AG04450 (cell line): ENCODE data around the gene PCSK6. TPM values are rescaled to one million over a fixed set of nuclear protein-coding genes. Genes with fewer than 3 reads are reported as not detected.

Source experiments
- CTCF ChIA-PET: fragments of 300-600, 350-600 bp; formaldehyde crosslinking; extraction: SDS; loops from one replicate; lab custom pipeline; 2022; ENCODE audit warnings: antibody characterized with exemption, inconsistent platforms; lab: Charles Lee
- POLR2A ChIA-PET: fragments of 350-600 bp; formaldehyde crosslinking; extraction: SDS; loops from one replicate; lab custom pipeline; 2021; ENCODE audit warnings: antibody characterized with exemption, inconsistent platforms; lab: Yijun Ruan, JAX
- DNase-seq: peaks from one replicate; pipeline ENCODE4 v3.0.0-alpha.2; 2011; ENCODE audit warnings: low read depth, low spot score
- H3K27ac ChIP-seq: one replicate; pipeline ENCODE4 v1.5.1; 2012; ENCODE audit warnings: low read depth, low read length, control low read depth
- H3K27me3 ChIP-seq: one replicate; pipeline ENCODE4 v1.6.0; 2012; ENCODE audit warnings: low read length; ENCODE audit not compliant: control insufficient read depth, insufficient read depth
- H3K4me3 ChIP-seq: 2 replicates; pipeline ENCODE4 v1.5.1; 2011; ENCODE audit warnings: mild to moderate bottlenecking, low read depth, low read length, control low read depth
- H3K9me3 ChIP-seq: 2 replicates; pipeline ENCODE4 v1.5.1; 2012; ENCODE audit warnings: low read length; ENCODE audit not compliant: control insufficient read depth, insufficient read depth
- CTCF ChIP-seq: IDR thresholded peaks from 2 replicates; pipeline ENCODE4 v1.5.1; 2011; ENCODE audit warnings: low read depth, low read length, control low read depth, inconsistent platforms
- polyA plus RNA-seq: library from polyadenylated mRNA; depleted of rRNA; stranded (reverse); fragments of >200 nt; gene quantifications from 2 replicates; pipeline ENCODE4 v1.2.3, GENCODE V29; 2011

The PCSK6 gene
- polyA plus RNA-seq, 1 experiment: 0.06 TPM

GRCh38 chr15:101431748-101432147 is 57.8 kb downstream of the PCSK6 start:
- CTCF ChIA-PET: no interaction called here

GRCh38 chr15:101431301-101431700 is 58.2 kb downstream of the PCSK6 start:
- CTCF ChIA-PET: interaction anchor here (0.6 kb wide), 1 partner anchor 159 kb away, joined by 4 read pairs; no protein-coding TSS in a partner anchor
- Histone ChIP-seq H3K4me3 (no peak overlapping the region), H3K9me3 (no peaks in the 10 kb centered on the region; the same call in 1 of the 2 replicates), H3K27me3 (peaks cover 3% of the 10 kb centered on the region), H3K27ac (no peak overlapping the region)
- DNase-seq: no peak
- POLR2A ChIA-PET: no interaction called here
- TF ChIP-seq CTCF: no peak

More at GRCh38 chr15:101431748-101432147, 57.8 kb downstream of the PCSK6 start:
- TF ChIP-seq CTCF: no peak
- Histone ChIP-seq H3K9me3 (no peaks in the 10 kb centered on the region; the same call in 1 of the 2 replicates), H3K27me3 (peaks cover 3% of the 10 kb centered on the region), H3K4me3 (no peak overlapping the region), H3K27ac (no peak overlapping the region)
- no peak for DNase-seq
- POLR2A ChIA-PET: no interaction called here

- H3K9me3 ChIP-seq: no peaks in the 10 kb centered on the region; the same call in 1 of the 2 replicates
- no peak for DNase-seq
- no peak overlapping the region for H3K4me3 ChIP-seq
- ChIA-PET POLR2A (no interaction called here), CTCF (no interaction called here)
- H3K27ac ChIP-seq: no peak overlapping the region
- H3K27me3 ChIP-seq: peaks cover 3% of the 10 kb centered on the region
- no peak for TF ChIP-seq CTCF
Measured at GRCh38 chr15:101429646-101430045, 59.9 kb downstream of the PCSK6 start.

GRCh38 chr15:101429191-101429590 is 60.3 kb downstream of the PCSK6 start:
- POLR2A ChIA-PET: no interaction called here
- no peak for TF ChIP-seq CTCF
- Histone ChIP-seq H3K9me3 (no peaks in the 10 kb centered on the region; the same call in 1 of the 2 replicates), H3K27ac (no peak overlapping the region), H3K4me3 (no peak overlapping the region), H3K27me3 (peaks cover 3% of the 10 kb centered on the region)
- DNase-seq: no peak
- CTCF ChIA-PET: no interaction called here

- no peak overlapping the region for H3K4me3 ChIP-seq
- DNase-seq: no peak
- no peaks in the 10 kb centered on the region; the same call in 1 of the 2 replicates for H3K9me3 ChIP-seq
- TF ChIP-seq CTCF: no peak
- peaks cover 3% of the 10 kb centered on the region for H3K27me3 ChIP-seq
- no peak overlapping the region for H3K27ac ChIP-seq
- CTCF ChIA-PET: no interaction called here
- POLR2A ChIA-PET: no interaction called here
Measured at GRCh38 chr15:101428758-101429157, 60.7 kb downstream of the PCSK6 start.
